ENCODE data around the gene SYT7. TPM values are rescaled to one million over a fixed set of nuclear protein-coding genes. Genes with fewer than 3 reads are reported as not detected.

The SYT7 gene
- polyA plus RNA-seq, 1 donor (not counting 4 experiments of a cell fraction or from before 2014, with no cell fraction given), result 2.6 TPM

- Histone ChIP-seq H4K20me1 (ENCODE audit: control insufficient read depth, extremely low read depth, insufficient read depth, low read length) (peaks cover 7% of the 10 kb centered on the region), H3K9me1 (ENCODE audit: control insufficient read depth, extremely low read depth, insufficient read depth, low read length) (no peaks in the 10 kb centered on the region), H3K36me3 (ENCODE audit: control insufficient read depth in 2 of 2, extremely low read depth in 1 of 2, insufficient read depth in 2 of 2, low read length in 2 of 2) (no peaks in the 10 kb centered on the region), H3K4me3 (ENCODE audit: control insufficient read depth in 2 of 3, extremely low read depth in 1 of 3, insufficient read depth in 2 of 3, low read depth in 1 of 3, low read length in 3 of 3) (no peak overlapping the region), H3K79me2 (ENCODE audit: control insufficient read depth, insufficient read depth, low read length) (no peaks in the 10 kb centered on the region), H3K9ac (ENCODE audit: control insufficient read depth, extremely low read depth, insufficient read depth, low read length) (no peak overlapping the region), H3K9me3 (ENCODE audit: control insufficient read depth, low read depth, low read length) (no peaks in the 10 kb centered on the region), H3K27ac (ENCODE audit: control insufficient read depth, insufficient read depth, low read length) (no peak overlapping the region), H3K27me3 (ENCODE audit: control insufficient read depth, extremely low read depth, insufficient read depth, low read length) (peaks cover 40% of the 10 kb centered on the region), H2AFZ (ENCODE audit: control insufficient read depth, low read length) (no peak overlapping the region), H3K4me1 (ENCODE audit: control insufficient read depth, extremely low read depth, insufficient read depth, low read length) (peaks cover 3% of the 10 kb centered on the region), H3K4me2 (ENCODE audit: control insufficient read depth, extremely low read depth, insufficient read depth, low read depth, low read length) (no peak overlapping the region)
- peak in 1 of 3 experiments; percentile 16 for TF ChIP-seq CTCF (optimal IDR thresholded peaks at IDR 0.05 in 1 of 3, IDR thresholded peaks at IDR 0.05 in 1 of 3, conservative IDR thresholded peaks at IDR 0.05 in 1 of 3; ENCODE audit: extremely low read depth in 1 of 3, insufficient read depth in 2 of 3, low read length in 3 of 3)
- TF ChIP-seq EZH2 (IDR thresholded peaks at IDR 0.05; ENCODE audit: low read length), result no peak
- DNase-seq (ENCODE audit: low read depth, low spot score), result no peak
- no peak for FAIRE-seq
- dilution Hi-C loops (cut with MboI; ENCODE audit: extremely low pct_ligation_motif_present, low sequenced_read_pairs), result no loop called here
Measured at GRCh38 chr11:61578819-61579675, 1.8 kb downstream of the SYT7 start.

GRCh38 chr11:61577383-61578118, 3.3 kb downstream of the SYT7 start:
- dilution Hi-C loops (cut with MboI; ENCODE audit: extremely low pct_ligation_motif_present, low sequenced_read_pairs), result no loop called here
- no peak for TF ChIP-seq EZH2 (IDR thresholded peaks at IDR 0.05; ENCODE audit: low read length)
- peak in 1 of 3 experiments; percentile 22 for TF ChIP-seq CTCF (optimal IDR thresholded peaks at IDR 0.05 in 1 of 3, IDR thresholded peaks at IDR 0.05 in 1 of 3, conservative IDR thresholded peaks at IDR 0.05 in 1 of 3; ENCODE audit: extremely low read depth in 1 of 3, insufficient read depth in 2 of 3, low read length in 3 of 3)
- FAIRE-seq, result no peak
- Histone ChIP-seq H3K36me3 (ENCODE audit: control insufficient read depth in 2 of 2, extremely low read depth in 1 of 2, insufficient read depth in 2 of 2, low read length in 2 of 2) (no peaks in the 10 kb centered on the region), H3K9me3 (ENCODE audit: control insufficient read depth, low read depth, low read length) (no peaks in the 10 kb centered on the region), H3K27me3 (ENCODE audit: control insufficient read depth, extremely low read depth, insufficient read depth, low read length) (peaks cover 42% of the 10 kb centered on the region), H4K20me1 (ENCODE audit: control insufficient read depth, extremely low read depth, insufficient read depth, low read length) (peaks cover 7% of the 10 kb centered on the region), H3K4me1 (ENCODE audit: control insufficient read depth, extremely low read depth, insufficient read depth, low read length) (peaks cover 3% of the 10 kb centered on the region), H2AFZ (ENCODE audit: control insufficient read depth, low read length) (no peak overlapping the region), H3K79me2 (ENCODE audit: control insufficient read depth, insufficient read depth, low read length) (no peaks in the 10 kb centered on the region), H3K4me3 (ENCODE audit: control insufficient read depth in 2 of 3, extremely low read depth in 1 of 3, insufficient read depth in 2 of 3, low read depth in 1 of 3, low read length in 3 of 3) (no peak overlapping the region), H3K9me1 (ENCODE audit: control insufficient read depth, extremely low read depth, insufficient read depth, low read length) (no peaks in the 10 kb centered on the region), H3K4me2 (ENCODE audit: control insufficient read depth, extremely low read depth, insufficient read depth, low read depth, low read length) (no peak overlapping the region), H3K9ac (ENCODE audit: control insufficient read depth, extremely low read depth, insufficient read depth, low read length) (no peak overlapping the region), H3K27ac (ENCODE audit: control insufficient read depth, insufficient read depth, low read length) (no peak overlapping the region)
- no peak for DNase-seq (ENCODE audit: low read depth, low spot score)
